ENCODE data around the gene NCS1.

NCS1 gene

GRCh38 chr9:130174920-130175321 is 2.7 kb downstream of the NCS1 start:
- DNase-seq (ENCODE audit: low read depth in 2 of 2, low spot score in 1 of 2), result no peak

- DNase-seq (ENCODE audit: low read depth in 2 of 2, low spot score in 1 of 2), result no peak
Observed at GRCh38 chr9:130175355-130175754, 3.2 kb downstream of the NCS1 start.

- DNase-seq (ENCODE audit: low read depth in 2 of 2, low spot score in 1 of 2), result no peak
Observed at GRCh38 chr9:130176760-130177159, 4.6 kb downstream of the NCS1 start.

- DNase-seq (ENCODE audit: low read depth in 2 of 2, low spot score in 1 of 2), result no peak
Observed at GRCh38 chr9:130177898-130178805, 5.9 kb downstream of the NCS1 start.

- DNase-seq (ENCODE audit: low read depth in 2 of 2, low spot score in 1 of 2), result no peak
Observed at GRCh38 chr9:130179331-130179907, 7.2 kb downstream of the NCS1 start.

GRCh38 chr9:130180516-130180915 is 8.3 kb downstream of the NCS1 start:
- DNase-seq (ENCODE audit: low read depth in 2 of 2, low spot score in 1 of 2), result no peak

- DNase-seq (ENCODE audit: low read depth in 2 of 2, low spot score in 1 of 2), result no peak
Observed at GRCh38 chr9:130181678-130182380, 9.6 kb downstream of the NCS1 start.

- no peak for DNase-seq (ENCODE audit: low read depth in 2 of 2, low spot score in 1 of 2)
Observed at GRCh38 chr9:130182381-130182909, 10.2 kb downstream of the NCS1 start.

- no peak for DNase-seq (ENCODE audit: low read depth in 2 of 2, low spot score in 1 of 2)
Observed at GRCh38 chr9:130183133-130183762, 11.0 kb downstream of the NCS1 start.

GRCh38 chr9:130185017-130185416 is 12.8 kb downstream of the NCS1 start:
- no peak for DNase-seq (ENCODE audit: low read depth in 2 of 2, low spot score in 1 of 2)

- no peak for DNase-seq (ENCODE audit: low read depth in 2 of 2, low spot score in 1 of 2)
Observed at GRCh38 chr9:130185490-130186031, 13.4 kb downstream of the NCS1 start.

GRCh38 chr9:130186051-130186450 is 13.8 kb downstream of the NCS1 start:
- DNase-seq (ENCODE audit: low read depth in 2 of 2, low spot score in 1 of 2), result no peak

- DNase-seq (ENCODE audit: low read depth in 2 of 2, low spot score in 1 of 2), result no peak
Observed at GRCh38 chr9:130186839-130187522, 14.8 kb downstream of the NCS1 start.

- no peak for DNase-seq (ENCODE audit: low read depth in 2 of 2, low spot score in 1 of 2)
Observed at GRCh38 chr9:130187523-130187846, 15.3 kb downstream of the NCS1 start.

- no peak for DNase-seq (ENCODE audit: low read depth in 2 of 2, low spot score in 1 of 2)
Observed at GRCh38 chr9:130188860-130189481, 16.8 kb downstream of the NCS1 start.

GRCh38 chr9:130189840-130190239 is 17.6 kb downstream of the NCS1 start:
- DNase-seq (ENCODE audit: low read depth in 2 of 2, low spot score in 1 of 2), result no peak

GRCh38 chr9:130191068-130191748 is 19.0 kb downstream of the NCS1 start:
- no peak for DNase-seq (ENCODE audit: low read depth in 2 of 2, low spot score in 1 of 2)

GRCh38 chr9:130191749-130192120 is 19.5 kb downstream of the NCS1 start:
- no peak for DNase-seq (ENCODE audit: low read depth in 2 of 2, low spot score in 1 of 2)

- no peak for DNase-seq (ENCODE audit: low read depth in 2 of 2, low spot score in 1 of 2)
Observed at GRCh38 chr9:130192382-130192999, 20.3 kb downstream of the NCS1 start.
